T-helper 9 cell (primary cell): ENCODE data around the gene RNF150.
"Not testable (repeated sequence)": the region's sequence is repeated elsewhere in the genome, so short reads cannot be mapped to it uniquely, and the experiment has no call there.

Source experiments
- DNase-seq: peaks from one replicate; pipeline ENCODE4 v3.0.0-alpha.2; 2020

RNF150 gene

DNA sequence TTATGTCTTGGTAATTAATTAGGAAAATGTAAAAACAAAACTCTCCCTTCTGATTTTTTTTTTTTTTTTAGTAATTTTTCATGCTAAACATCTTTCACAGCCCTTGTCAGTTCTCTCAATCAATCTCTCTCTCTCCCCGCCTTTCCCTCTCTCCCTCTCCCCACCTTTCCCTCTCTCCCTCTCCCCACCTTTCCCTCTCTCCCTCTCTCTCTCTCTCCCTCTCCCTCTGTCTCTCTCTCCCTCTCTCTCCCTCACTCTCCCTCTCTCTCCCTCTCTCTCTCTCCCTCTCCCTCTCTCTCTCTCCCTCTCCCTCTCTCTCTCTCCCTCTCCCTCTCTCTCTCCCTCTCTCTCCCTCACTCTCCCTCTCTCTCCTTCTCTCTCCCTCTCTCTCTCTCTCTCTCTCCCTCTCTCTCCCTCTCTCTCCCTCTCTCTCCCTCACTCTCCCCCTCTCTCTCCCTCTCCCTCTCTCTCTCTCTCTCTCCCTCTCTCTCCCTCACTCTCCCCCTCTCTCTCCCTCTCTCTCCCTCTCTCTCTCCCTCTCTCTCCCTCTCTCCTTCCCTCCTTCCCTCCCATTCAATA lies 322.6 kb downstream of the RNF150 start:
- DNase-seq, result not testable (repeated sequence)
